ENCODE data around the gene UGT2A1. TPM values are rescaled to one million over a fixed set of nuclear protein-coding genes. Genes with fewer than 3 reads are reported as not detected.

UGT2A1 gene
- total and polyA plus RNA-seq, 4 donors: 0.05 to 6.6 (median 0.25) TPM

DNA sequence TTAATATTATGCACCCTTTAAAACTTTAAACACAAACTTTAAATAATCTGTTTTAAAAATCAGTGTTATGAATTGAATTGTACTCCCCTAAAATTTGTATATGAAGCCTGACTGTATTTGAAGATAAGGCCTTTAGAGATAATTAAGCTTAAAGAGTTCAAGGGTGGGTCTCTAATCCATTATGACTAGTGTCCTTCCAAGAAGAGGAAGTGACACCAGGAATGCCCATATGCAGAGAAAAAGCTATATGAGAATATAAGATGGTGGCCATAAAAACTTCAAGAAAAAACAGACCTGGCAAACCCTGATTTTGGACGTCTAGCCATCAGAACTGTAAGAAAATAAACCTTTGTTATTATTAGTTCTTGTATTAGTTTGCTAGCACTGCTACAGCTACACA is 42.6 kb downstream of the UGT2A1 start:
- DNase-seq (ENCODE audit: low spot score): no peak
- Histone ChIP-seq H3K9ac (ENCODE audit: low read depth in 1 of 2, low read length in 2 of 2) (no peak overlapping the region), H3K27ac (ENCODE audit: low read depth in 1 of 2, low read length in 2 of 2) (no peak overlapping the region), H3K4me3 (ENCODE audit: low read depth in 1 of 3, low read length in 3 of 3) (no peak overlapping the region), H3K27me3 (ENCODE audit: control insufficient read depth in 4 of 4, insufficient read depth in 4 of 4, low read length in 3 of 4) (no peaks in the 10 kb centered on the region), H3K4me1 (ENCODE audit: control insufficient read depth in 4 of 4, insufficient read depth in 4 of 4, low read length in 3 of 4) (peaks cover 0 to 1% (median 0%) of the 10 kb centered on the region in 4 donors), H3K9me3 (ENCODE audit: control insufficient read depth in 4 of 4, low read length in 3 of 4) (peaks cover 0 to 3% (median 0%) of the 10 kb centered on the region in 4 donors), H3K36me3 (ENCODE audit: control insufficient read depth in 4 of 4, insufficient read depth in 3 of 4, low read depth in 1 of 4, low read length in 3 of 4) (no peaks in the 10 kb centered on the region)
- 71% methylated on average over 1 of the region's 1 CpG for WGBS
- TF ChIP-seq, protein P1, sequence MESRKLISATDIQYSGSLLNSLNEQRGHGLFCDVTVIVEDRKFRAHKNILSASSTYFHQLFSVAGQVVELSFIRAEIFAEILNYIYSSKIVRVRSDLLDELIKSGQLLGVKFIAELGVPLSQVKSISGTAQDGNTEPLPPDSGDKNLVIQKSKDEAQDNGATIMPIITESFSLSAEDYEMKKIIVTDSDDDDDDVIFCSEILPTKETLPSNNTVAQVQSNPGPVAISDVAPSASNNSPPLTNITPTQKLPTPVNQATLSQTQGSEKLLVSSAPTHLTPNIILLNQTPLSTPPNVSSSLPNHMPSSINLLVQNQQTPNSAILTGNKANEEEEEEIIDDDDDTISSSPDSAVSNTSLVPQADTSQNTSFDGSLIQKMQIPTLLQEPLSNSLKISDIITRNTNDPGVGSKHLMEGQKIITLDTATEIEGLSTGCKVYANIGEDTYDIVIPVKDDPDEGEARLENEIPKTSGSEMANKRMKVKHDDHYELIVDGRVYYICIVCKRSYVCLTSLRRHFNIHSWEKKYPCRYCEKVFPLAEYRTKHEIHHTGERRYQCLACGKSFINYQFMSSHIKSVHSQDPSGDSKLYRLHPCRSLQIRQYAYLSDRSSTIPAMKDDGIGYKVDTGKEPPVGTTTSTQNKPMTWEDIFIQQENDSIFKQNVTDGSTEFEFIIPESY (IDR thresholded peaks at IDR 0.05): no peak
- TF ChIP-seq FOXA1 (IDR thresholded peaks at IDR 0.05) (no peak), NR2F2 (IDR thresholded peaks at IDR 0.05) (no peak), RAD21 (IDR thresholded peaks at IDR 0.05) (no peak), JUND (IDR thresholded peaks at IDR 0.05) (no peak), TAF1 (conservative IDR thresholded peaks at IDR 0.05) (no peak), SP1 (IDR thresholded peaks at IDR 0.05) (no peak), RXRA (IDR thresholded peaks at IDR 0.05) (no peak), HNF4A (conservative IDR thresholded peaks at IDR 0.05) (no peak), HNF4G (IDR thresholded peaks at IDR 0.05) (no peak), GABPA (IDR thresholded peaks at IDR 0.05 in 1 of 2, conservative IDR thresholded peaks at IDR 0.05 in 1 of 2) (no peak), YY1 (IDR thresholded peaks at IDR 0.05) (no peak), EGR1 (IDR thresholded peaks at IDR 0.05; ENCODE audit: low read depth in 2 of 2) (no peak), FOXA2 (IDR thresholded peaks at IDR 0.05) (no peak)
- TF ChIP-seq, protein P2, sequence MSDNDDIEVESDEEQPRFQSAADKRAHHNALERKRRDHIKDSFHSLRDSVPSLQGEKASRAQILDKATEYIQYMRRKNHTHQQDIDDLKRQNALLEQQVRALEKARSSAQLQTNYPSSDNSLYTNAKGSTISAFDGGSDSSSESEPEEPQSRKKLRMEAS (IDR thresholded peaks at IDR 0.05): no peak
- TF ChIP-seq, protein P3, sequence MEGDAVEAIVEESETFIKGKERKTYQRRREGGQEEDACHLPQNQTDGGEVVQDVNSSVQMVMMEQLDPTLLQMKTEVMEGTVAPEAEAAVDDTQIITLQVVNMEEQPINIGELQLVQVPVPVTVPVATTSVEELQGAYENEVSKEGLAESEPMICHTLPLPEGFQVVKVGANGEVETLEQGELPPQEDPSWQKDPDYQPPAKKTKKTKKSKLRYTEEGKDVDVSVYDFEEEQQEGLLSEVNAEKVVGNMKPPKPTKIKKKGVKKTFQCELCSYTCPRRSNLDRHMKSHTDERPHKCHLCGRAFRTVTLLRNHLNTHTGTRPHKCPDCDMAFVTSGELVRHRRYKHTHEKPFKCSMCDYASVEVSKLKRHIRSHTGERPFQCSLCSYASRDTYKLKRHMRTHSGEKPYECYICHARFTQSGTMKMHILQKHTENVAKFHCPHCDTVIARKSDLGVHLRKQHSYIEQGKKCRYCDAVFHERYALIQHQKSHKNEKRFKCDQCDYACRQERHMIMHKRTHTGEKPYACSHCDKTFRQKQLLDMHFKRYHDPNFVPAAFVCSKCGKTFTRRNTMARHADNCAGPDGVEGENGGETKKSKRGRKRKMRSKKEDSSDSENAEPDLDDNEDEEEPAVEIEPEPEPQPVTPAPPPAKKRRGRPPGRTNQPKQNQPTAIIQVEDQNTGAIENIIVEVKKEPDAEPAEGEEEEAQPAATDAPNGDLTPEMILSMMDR (IDR thresholded peaks at IDR 0.05; ENCODE audit: low read depth, low read length, missing input control): no peak
- TF ChIP-seq, protein P4, sequence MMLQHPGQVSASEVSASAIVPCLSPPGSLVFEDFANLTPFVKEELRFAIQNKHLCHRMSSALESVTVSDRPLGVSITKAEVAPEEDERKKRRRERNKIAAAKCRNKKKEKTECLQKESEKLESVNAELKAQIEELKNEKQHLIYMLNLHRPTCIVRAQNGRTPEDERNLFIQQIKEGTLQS (IDR thresholded peaks at IDR 0.05): no peak
- TF ChIP-seq, protein P5, sequence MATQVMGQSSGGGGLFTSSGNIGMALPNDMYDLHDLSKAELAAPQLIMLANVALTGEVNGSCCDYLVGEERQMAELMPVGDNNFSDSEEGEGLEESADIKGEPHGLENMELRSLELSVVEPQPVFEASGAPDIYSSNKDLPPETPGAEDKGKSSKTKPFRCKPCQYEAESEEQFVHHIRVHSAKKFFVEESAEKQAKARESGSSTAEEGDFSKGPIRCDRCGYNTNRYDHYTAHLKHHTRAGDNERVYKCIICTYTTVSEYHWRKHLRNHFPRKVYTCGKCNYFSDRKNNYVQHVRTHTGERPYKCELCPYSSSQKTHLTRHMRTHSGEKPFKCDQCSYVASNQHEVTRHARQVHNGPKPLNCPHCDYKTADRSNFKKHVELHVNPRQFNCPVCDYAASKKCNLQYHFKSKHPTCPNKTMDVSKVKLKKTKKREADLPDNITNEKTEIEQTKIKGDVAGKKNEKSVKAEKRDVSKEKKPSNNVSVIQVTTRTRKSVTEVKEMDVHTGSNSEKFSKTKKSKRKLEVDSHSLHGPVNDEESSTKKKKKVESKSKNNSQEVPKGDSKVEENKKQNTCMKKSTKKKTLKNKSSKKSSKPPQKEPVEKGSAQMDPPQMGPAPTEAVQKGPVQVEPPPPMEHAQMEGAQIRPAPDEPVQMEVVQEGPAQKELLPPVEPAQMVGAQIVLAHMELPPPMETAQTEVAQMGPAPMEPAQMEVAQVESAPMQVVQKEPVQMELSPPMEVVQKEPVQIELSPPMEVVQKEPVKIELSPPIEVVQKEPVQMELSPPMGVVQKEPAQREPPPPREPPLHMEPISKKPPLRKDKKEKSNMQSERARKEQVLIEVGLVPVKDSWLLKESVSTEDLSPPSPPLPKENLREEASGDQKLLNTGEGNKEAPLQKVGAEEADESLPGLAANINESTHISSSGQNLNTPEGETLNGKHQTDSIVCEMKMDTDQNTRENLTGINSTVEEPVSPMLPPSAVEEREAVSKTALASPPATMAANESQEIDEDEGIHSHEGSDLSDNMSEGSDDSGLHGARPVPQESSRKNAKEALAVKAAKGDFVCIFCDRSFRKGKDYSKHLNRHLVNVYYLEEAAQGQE (IDR thresholded peaks at IDR 0.05): no peak
